SU-DHL-6 (cell line): ENCODE data around the gene COL18A1.

Source experiments
- EZH2phosphoT487 ChIP-seq: fragments of 200-600 bp; sonication (generic), shearing (Covaris generic); conservative IDR thresholded peaks from 2 replicates; pipeline ENCODE4 v1.6.1; 2018; ENCODE audit warnings: mild to moderate bottlenecking, antibody characterized with exemption, low read length, moderate library complexity, mixed read lengths
- TF ChIP-seq, protein P1 (sequence below): fragments of 200-600 bp; sonication (generic); IDR thresholded peaks from one replicate; pipeline ENCODE4 v1.5.1; 2017; ENCODE audit warnings: antibody characterized with exemption, mild to moderate bottlenecking, low read length, moderate library complexity; ENCODE audit not compliant: insufficient read depth, poor library complexity, severe bottlenecking

DNA sequence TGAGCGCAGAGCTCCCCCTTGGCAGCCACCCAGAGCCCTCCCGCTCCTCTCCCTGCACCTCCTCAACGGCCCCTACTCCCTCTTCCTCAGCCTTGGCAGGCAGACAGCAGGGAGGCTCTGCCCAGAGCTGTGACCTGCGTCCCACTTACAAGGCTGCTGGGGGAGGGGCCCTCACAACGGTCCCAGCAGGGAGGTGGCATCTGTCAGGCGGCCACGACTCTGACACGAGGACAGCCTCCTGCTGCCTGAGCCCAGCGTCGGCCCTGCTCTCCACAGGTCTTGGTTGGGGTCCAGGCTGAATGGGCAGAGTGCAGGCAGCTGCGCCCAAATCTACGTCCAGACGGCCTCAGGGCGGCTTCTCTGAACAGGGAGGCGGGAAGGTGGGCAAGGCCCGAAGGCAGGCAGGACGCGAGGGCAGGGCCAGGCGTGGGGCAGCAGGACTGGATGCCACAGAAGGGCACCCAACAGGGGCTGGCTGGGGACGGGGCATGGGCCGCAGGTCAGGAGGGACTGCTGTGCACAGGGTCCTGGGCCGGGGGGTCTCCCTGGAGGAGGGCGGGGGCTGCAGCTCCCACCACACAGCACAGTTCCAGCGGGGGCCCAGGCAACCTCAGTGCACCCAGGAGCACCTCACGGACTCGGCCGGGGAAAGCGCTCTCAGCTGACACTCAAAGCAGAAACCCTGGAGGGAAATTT is 129.8 kb downstream of the COL18A1 start:
- TF ChIP-seq, protein P1, sequence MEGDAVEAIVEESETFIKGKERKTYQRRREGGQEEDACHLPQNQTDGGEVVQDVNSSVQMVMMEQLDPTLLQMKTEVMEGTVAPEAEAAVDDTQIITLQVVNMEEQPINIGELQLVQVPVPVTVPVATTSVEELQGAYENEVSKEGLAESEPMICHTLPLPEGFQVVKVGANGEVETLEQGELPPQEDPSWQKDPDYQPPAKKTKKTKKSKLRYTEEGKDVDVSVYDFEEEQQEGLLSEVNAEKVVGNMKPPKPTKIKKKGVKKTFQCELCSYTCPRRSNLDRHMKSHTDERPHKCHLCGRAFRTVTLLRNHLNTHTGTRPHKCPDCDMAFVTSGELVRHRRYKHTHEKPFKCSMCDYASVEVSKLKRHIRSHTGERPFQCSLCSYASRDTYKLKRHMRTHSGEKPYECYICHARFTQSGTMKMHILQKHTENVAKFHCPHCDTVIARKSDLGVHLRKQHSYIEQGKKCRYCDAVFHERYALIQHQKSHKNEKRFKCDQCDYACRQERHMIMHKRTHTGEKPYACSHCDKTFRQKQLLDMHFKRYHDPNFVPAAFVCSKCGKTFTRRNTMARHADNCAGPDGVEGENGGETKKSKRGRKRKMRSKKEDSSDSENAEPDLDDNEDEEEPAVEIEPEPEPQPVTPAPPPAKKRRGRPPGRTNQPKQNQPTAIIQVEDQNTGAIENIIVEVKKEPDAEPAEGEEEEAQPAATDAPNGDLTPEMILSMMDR: no peak
- TF ChIP-seq EZH2phosphoT487: no peak
